GM19023 (cell line): ENCODE data around the gene KLF2.
"Not testable (repeated sequence)": the region's sequence is repeated elsewhere in the genome, so short reads cannot be mapped to it uniquely, and the experiment has no call there.

Experiments used
- ATAC-seq: cut with Tn5 transposase; IDR thresholded peaks from one replicate; pipeline ENCODE4 v1.9.1; 2021; ENCODE audit warnings: mild to moderate bottlenecking, moderate library complexity; ENCODE audit not compliant: unreplicated experiment

KLF2 gene

GRCh38 chr19:16336571-16336970 is 11.9 kb downstream of the KLF2 start:
- ATAC-seq = no peak

GRCh38 chr19:16337809-16338469 is 13.3 kb downstream of the KLF2 start:
- no peak for ATAC-seq

- no peak for ATAC-seq
Measured at GRCh38 chr19:16338470-16339360, 14.1 kb downstream of the KLF2 start.

- ATAC-seq = no peak
Measured at GRCh38 chr19:16339361-16339725, 14.7 kb downstream of the KLF2 start.

GRCh38 chr19:16340092-16340491 is 15.5 kb downstream of the KLF2 start:
- ATAC-seq = no peak

GRCh38 chr19:16340654-16341053 is 16.0 kb downstream of the KLF2 start:
- ATAC-seq = no peak

GRCh38 chr19:16342002-16342715 is 17.5 kb downstream of the KLF2 start:
- peak; percentile 51 for ATAC-seq

GRCh38 chr19:16343156-16343555 is 18.5 kb downstream of the KLF2 start:
- no peak for ATAC-seq

GRCh38 chr19:16345457-16345856 is 20.8 kb downstream of the KLF2 start:
- no peak for ATAC-seq

GRCh38 chr19:16347099-16347498 is 22.5 kb downstream of the KLF2 start:
- ATAC-seq = not testable (repeated sequence)

GRCh38 chr19:16347706-16348105 is 23.1 kb downstream of the KLF2 start:
- no peak for ATAC-seq

- no peak for ATAC-seq
Measured at GRCh38 chr19:16349551-16350152, 25.0 kb downstream of the KLF2 start.

GRCh38 chr19:16351133-16351809 is 26.6 kb downstream of the KLF2 start:
- ATAC-seq = no peak

- ATAC-seq = no peak
Measured at GRCh38 chr19:16355293-16356043, 30.8 kb downstream of the KLF2 start.

- ATAC-seq = no peak
Measured at GRCh38 chr19:16358456-16358855, 33.8 kb downstream of the KLF2 start.

- ATAC-seq = no peak
Measured at GRCh38 chr19:16359074-16359473, 34.4 kb downstream of the KLF2 start.

- ATAC-seq = no peak
Measured at GRCh38 chr19:16359964-16360363, 35.3 kb downstream of the KLF2 start.

- ATAC-seq = no peak
Measured at GRCh38 chr19:16360738-16361137, 36.1 kb downstream of the KLF2 start.

- ATAC-seq = no peak
Measured at GRCh38 chr19:16361254-16361653, 36.6 kb downstream of the KLF2 start.

- ATAC-seq = no peak
Measured at GRCh38 chr19:16361926-16362325, 37.3 kb downstream of the KLF2 start.
